Body of pancreas (tissue), 4 donors: Measurements from ENCODE around the gene POU2F2.

Source experiments
- POLR2A ChIP-seq, 3 donors: fragments of 450-650 bp; IDR thresholded peaks; one replicate each; pipeline ENCODE4 v1.6.1; 2016; ENCODE audit warnings: antibody characterized with exemption in 3 of 3, mild to moderate bottlenecking in 2 of 3
- TF ChIP-seq, protein P1 (sequence below), 7 experiments: fragments of 450-650 bp in 4 of 7; fragments of 200-600 bp in 3 of 7; sonication (generic) in 3 of 7; IDR thresholded peaks; one replicate each; pipeline ENCODE4 v1.5.1; 2016 to 2019; ENCODE audit warnings: antibody characterized with exemption in 7 of 7

DNA sequence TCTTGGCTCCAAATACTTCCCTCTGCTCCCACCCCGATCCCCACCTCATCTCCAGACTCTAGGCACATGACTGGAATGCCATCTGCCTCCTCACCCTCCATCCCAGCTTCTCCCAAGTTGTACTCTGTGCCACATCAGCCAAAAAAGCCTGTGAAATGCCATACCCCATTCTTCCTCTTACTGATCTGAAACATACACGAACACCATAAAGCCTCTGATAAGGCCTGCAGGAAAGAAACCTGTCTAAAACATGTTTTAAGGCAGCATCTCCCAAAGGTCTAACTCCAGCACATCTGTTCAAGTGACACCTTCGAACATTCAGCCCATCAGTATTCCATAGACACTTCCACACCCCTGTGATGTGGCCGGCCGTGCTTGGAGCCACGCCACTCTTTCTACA is 67.8 kb downstream of the POU2F2 start:
- TF ChIP-seq, protein P1, sequence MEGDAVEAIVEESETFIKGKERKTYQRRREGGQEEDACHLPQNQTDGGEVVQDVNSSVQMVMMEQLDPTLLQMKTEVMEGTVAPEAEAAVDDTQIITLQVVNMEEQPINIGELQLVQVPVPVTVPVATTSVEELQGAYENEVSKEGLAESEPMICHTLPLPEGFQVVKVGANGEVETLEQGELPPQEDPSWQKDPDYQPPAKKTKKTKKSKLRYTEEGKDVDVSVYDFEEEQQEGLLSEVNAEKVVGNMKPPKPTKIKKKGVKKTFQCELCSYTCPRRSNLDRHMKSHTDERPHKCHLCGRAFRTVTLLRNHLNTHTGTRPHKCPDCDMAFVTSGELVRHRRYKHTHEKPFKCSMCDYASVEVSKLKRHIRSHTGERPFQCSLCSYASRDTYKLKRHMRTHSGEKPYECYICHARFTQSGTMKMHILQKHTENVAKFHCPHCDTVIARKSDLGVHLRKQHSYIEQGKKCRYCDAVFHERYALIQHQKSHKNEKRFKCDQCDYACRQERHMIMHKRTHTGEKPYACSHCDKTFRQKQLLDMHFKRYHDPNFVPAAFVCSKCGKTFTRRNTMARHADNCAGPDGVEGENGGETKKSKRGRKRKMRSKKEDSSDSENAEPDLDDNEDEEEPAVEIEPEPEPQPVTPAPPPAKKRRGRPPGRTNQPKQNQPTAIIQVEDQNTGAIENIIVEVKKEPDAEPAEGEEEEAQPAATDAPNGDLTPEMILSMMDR (IDR thresholded peaks at IDR 0.05), result no peak
- no peak for TF ChIP-seq POLR2A (IDR thresholded peaks at IDR 0.05)
